K562 (cell line): ENCODE results near the gene ALDOC. TPM values are rescaled to one million over a fixed set of nuclear protein-coding genes. Genes with fewer than 3 reads are reported as not detected.

ENCODE experiments used
- CBX2 ChIP-seq: fragments of 200-600 bp; sonication (generic); IDR thresholded peaks from one replicate; pipeline ENCODE4 v1.6.1; 2012; ENCODE audit warnings: mild to moderate bottlenecking, low read length, inconsistent platforms; ENCODE audit not compliant: insufficient read depth, poor library complexity, severe bottlenecking
- CC2D1A ChIP-seq: fragments of 450-650 bp; IDR thresholded peaks from 2 replicates; pipeline ENCODE4 v1.6.1; 2017; ENCODE audit warnings: mild to moderate bottlenecking
- CHD4 ChIP-seq: fragments of 200-600 bp; sonication (generic); IDR thresholded peaks from 3 replicates; pipeline ENCODE4 v1.6.1; 2012; ENCODE audit warnings: low read depth, mild to moderate bottlenecking, mixed read lengths, low read length, inconsistent platforms; ENCODE audit not compliant: insufficient read depth, insufficient replicate concordance, poor library complexity, severe bottlenecking
- CXXC5 ChIP-seq: fragments of 250-450 bp; sonication (Bioruptor Pico); IDR thresholded peaks from 2 replicates; pipeline ENCODE4 v1.8.0; 2022; ENCODE audit warnings: inconsistent platforms, mild to moderate bottlenecking, moderate library complexity
- GABPB2 ChIP-seq: fragments of 250-450 bp; sonication (Bioruptor Pico); conservative IDR thresholded peaks from 2 replicates; pipeline ENCODE4 v1.5.1; 2021; ENCODE audit warnings: mild to moderate bottlenecking
- HDAC1 ChIP-seq, 2 experiments: fragments of 450-650 bp; IDR thresholded peaks; 2 replicates each; pipeline ENCODE4 v1.6.1; 2016 to 2017; ENCODE audit warnings: inconsistent platforms in 1 of 2, mild to moderate bottlenecking in 1 of 2, moderate library complexity in 1 of 2
- MAFK ChIP-seq: IDR thresholded peaks from 2 replicates; pipeline ENCODE4 v1.6.1; 2011; ENCODE audit warnings: low read length, improper control_type of control experiment
- PRPF4 ChIP-seq: fragments of 200-400 bp; formaldehyde crosslinking; IDR thresholded peaks from one replicate; pipeline ENCODE4 v1.6.1; 2017; ENCODE audit warnings: low read length, low read depth, mild to moderate bottlenecking; ENCODE audit not compliant: insufficient read depth, poor library complexity, severe bottlenecking
- PTRF ChIP-seq: fragments of 450-650 bp; IDR thresholded peaks from 2 replicates; pipeline ENCODE4 v1.6.1; 2016; ENCODE audit warnings: mild to moderate bottlenecking, missing genetic modification characterization, missing compliant biosample characterization
- RHOXF2B ChIP-seq: fragments of 250-450 bp; sonication (Bioruptor Pico); conservative IDR thresholded peaks from 2 replicates; pipeline ENCODE4 v1.5.1; 2021
- ZBED1 ChIP-seq: IDR thresholded peaks from 2 replicates; pipeline ENCODE4 v1.6.1; 2014
- ZC3H4 ChIP-seq: sonication (generic); formaldehyde crosslinking; IDR thresholded peaks from 2 replicates; pipeline ENCODE4 v1.9.0; 2021; ENCODE audit warnings: missing genetic modification reagents, borderline replicate concordance
- ZKSCAN8 ChIP-seq: fragments of 200-800 bp; sonication (Bioruptor generic); IDR thresholded peaks from 2 replicates; pipeline ENCODE4 v1.6.1; 2016; ENCODE audit warnings: missing genetic modification characterization, missing compliant biosample characterization
- ZNF699 ChIP-seq: fragments of 250-450 bp; sonication (Bioruptor Pico); IDR thresholded peaks from 2 replicates; pipeline ENCODE4 v1.8.0; 2021; ENCODE audit warnings: mild to moderate bottlenecking, moderate library complexity; ENCODE audit not compliant: insufficient replicate concordance
- polyA plus RNA-seq, 8 experiments: library from polyadenylated mRNA; depleted of rRNA in 4 of 8; stranded (reverse) in 5 of 8; unstranded in 3 of 8; fragments of >200 nt; fragmentation: Nextera tagmentation in 2 of 8; fragmentation: Illumina TruSeq in 1 of 8; extraction: Ambion mirVana in 2 of 8; extraction: Trizol in 1 of 8; gene quantifications; 2 replicates each; pipeline versions ENCODE4 v1.2.1 to v1.2.3, GENCODE V29; 2011 to 2014; ENCODE audit warnings: inconsistent platforms in 1 of 8, missing spikeins in 1 of 8
- total RNA-seq, 7 experiments: library from RNA; depleted of rRNA in 6 of 7; stranded (reverse); fragments of >200 nt in 6 of 7; fragmentation: Illumina TruSeq in 2 of 7; extraction: Trizol in 2 of 7; gene quantifications; 2 replicates each; pipeline versions ENCODE4 v1.2.1 to v1.2.3, GENCODE V29; 2011 to 2021; ENCODE audit warnings: low replicate concordance in 1 of 7
- TF ChIP-seq, protein P1 (sequence below), 2 experiments: fragments of 450-650 bp; IDR thresholded peaks; 2 replicates each; pipeline ENCODE4 v1.6.1; 2018; ENCODE audit warnings: mild to moderate bottlenecking in 2 of 2, low read depth in 1 of 2; ENCODE audit not compliant: partially characterized antibody in 2 of 2
- TF ChIP-seq, protein P2 (sequence below): fragments of 250-450 bp; sonication (Bioruptor Pico); IDR thresholded peaks from 2 replicates; pipeline ENCODE4 v1.4.0; 2020
- TF ChIP-seq, protein P3 (sequence below): fragments of 250-450 bp; sonication (Bioruptor Pico); IDR thresholded peaks from 2 replicates; pipeline ENCODE4 v1.4.0; 2020

The ALDOC gene
- total and polyA plus RNA-seq, 9 of the 15 experiments (the other 6 are each of a cell fraction or from before 2014, with no cell fraction given), result 43.2 to 263 (median 99.2) TPM

DNA sequence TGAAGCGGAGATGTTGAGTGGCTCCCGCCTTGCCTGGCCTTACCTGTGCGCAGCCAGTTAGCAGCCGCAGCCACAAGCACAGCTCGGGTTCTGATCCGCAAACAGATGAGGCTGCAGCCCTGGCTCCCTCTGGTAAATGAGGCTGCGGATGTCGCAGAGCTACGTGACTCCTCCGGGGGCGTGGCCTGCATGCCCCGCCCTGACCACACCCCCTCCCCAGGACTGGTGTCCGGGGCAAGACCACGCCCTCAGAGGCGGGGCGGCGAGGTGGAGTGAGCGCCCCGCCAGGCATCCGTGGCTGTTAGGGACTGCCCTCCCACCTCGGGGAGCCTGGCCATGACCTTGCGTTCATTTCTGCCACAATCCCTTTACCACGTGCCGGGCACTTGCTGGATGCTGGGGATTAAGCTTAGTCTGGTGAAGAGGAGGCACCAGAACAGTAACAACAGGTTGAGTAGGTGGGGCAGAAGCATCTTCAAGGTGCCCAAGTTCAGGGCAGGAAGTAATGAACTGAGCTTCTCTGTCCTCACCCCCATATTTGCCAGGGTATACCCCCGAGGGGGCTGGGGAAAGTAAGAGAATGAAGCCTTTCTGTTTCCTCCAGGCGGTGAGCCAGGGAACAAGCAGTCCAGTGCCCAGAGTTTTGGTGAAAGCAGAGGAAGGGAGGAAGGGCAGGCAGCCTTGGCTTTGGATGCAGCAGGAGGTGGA is at the start of gene ALDOC (continued):
- TF ChIP-seq, protein P1, sequence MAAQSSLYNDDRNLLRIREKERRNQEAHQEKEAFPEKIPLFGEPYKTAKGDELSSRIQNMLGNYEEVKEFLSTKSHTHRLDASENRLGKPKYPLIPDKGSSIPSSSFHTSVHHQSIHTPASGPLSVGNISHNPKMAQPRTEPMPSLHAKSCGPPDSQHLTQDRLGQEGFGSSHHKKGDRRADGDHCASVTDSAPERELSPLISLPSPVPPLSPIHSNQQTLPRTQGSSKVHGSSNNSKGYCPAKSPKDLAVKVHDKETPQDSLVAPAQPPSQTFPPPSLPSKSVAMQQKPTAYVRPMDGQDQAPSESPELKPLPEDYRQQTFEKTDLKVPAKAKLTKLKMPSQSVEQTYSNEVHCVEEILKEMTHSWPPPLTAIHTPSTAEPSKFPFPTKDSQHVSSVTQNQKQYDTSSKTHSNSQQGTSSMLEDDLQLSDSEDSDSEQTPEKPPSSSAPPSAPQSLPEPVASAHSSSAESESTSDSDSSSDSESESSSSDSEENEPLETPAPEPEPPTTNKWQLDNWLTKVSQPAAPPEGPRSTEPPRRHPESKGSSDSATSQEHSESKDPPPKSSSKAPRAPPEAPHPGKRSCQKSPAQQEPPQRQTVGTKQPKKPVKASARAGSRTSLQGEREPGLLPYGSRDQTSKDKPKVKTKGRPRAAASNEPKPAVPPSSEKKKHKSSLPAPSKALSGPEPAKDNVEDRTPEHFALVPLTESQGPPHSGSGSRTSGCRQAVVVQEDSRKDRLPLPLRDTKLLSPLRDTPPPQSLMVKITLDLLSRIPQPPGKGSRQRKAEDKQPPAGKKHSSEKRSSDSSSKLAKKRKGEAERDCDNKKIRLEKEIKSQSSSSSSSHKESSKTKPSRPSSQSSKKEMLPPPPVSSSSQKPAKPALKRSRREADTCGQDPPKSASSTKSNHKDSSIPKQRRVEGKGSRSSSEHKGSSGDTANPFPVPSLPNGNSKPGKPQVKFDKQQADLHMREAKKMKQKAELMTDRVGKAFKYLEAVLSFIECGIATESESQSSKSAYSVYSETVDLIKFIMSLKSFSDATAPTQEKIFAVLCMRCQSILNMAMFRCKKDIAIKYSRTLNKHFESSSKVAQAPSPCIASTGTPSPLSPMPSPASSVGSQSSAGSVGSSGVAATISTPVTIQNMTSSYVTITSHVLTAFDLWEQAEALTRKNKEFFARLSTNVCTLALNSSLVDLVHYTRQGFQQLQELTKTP (IDR thresholded peaks at IDR 0.05; ENCODE audit: low read depth in 1 of 2, partially characterized antibody in 2 of 2), result no peak
- TF ChIP-seq MAFK (no peak), CBX2 (no peak), ZC3H4 (no peak), CXXC5 (CRISPR knock-in tag) (peak; percentile 70), PTRF (tag) (no peak), CC2D1A (no peak), RHOXF2B (CRISPR knock-in tag) (no peak), ZNF699 (CRISPR knock-in tag) (no peak), ZBED1 (no peak), CHD4 (no peak), PRPF4 (no peak), ZKSCAN8 (CRISPR knock-in tag) (no peak), GABPB2 (no peak), HDAC1 (IDR thresholded peaks at IDR 0.05) (peak in 1 of 2 experiments; percentile 77; a peak in 1 of 4 replicates)
- TF ChIP-seq, protein P2, sequence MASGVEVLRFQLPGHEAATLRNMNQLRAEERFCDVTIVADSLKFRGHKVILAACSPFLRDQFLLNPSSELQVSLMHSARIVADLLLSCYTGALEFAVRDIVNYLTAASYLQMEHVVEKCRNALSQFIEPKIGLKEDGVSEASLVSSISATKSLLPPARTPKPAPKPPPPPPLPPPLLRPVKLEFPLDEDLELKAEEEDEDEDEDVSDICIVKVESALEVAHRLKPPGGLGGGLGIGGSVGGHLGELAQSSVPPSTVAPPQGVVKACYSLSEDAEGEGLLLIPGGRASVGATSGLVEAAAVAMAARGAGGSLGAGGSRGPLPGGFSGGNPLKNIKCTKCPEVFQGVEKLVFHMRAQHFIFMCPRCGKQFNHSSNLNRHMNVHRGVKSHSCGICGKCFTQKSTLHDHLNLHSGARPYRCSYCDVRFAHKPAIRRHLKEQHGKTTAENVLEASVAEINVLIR (CRISPR knock-in tag), result no peak
- TF ChIP-seq, protein P3, sequence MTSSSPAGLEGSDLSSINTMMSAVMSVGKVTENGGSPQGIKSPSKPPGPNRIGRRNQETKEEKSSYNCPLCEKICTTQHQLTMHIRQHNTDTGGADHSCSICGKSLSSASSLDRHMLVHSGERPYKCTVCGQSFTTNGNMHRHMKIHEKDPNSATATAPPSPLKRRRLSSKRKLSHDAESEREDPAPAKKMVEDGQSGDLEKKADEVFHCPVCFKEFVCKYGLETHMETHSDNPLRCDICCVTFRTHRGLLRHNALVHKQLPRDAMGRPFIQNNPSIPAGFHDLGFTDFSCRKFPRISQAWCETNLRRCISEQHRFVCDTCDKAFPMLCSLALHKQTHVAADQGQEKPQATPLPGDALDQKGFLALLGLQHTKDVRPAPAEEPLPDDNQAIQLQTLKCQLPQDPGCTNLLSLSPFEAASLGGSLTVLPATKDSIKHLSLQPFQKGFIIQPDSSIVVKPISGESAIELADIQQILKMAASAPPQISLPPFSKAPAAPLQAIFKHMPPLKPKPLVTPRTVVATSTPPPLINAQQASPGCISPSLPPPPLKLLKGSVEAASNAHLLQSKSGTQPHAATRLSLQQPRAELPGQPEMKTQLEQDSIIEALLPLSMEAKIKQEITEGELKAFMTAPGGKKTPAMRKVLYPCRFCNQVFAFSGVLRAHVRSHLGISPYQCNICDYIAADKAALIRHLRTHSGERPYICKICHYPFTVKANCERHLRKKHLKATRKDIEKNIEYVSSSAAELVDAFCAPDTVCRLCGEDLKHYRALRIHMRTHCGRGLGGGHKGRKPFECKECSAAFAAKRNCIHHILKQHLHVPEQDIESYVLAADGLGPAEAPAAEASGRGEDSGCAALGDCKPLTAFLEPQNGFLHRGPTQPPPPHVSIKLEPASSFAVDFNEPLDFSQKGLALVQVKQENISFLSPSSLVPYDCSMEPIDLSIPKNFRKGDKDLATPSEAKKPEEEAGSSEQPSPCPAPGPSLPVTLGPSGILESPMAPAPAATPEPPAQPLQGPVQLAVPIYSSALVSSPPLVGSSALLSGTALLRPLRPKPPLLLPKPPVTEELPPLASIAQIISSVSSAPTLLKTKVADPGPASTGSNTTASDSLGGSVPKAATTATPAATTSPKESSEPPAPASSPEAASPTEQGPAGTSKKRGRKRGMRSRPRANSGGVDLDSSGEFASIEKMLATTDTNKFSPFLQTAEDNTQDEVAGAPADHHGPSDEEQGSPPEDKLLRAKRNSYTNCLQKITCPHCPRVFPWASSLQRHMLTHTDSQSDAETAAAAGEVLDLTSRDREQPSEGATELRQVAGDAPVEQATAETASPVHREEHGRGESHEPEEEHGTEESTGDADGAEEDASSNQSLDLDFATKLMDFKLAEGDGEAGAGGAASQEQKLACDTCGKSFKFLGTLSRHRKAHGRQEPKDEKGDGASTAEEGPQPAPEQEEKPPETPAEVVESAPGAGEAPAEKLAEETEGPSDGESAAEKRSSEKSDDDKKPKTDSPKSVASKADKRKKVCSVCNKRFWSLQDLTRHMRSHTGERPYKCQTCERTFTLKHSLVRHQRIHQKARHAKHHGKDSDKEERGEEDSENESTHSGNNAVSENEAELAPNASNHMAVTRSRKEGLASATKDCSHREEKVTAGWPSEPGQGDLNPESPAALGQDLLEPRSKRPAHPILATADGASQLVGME (CRISPR knock-in tag), result peak; percentile 62; the same call in 1 of the 2 replicates
